ENCODE measurements around the gene RIPOR3.
A peak's percentile ranks its signal among the peaks of the same experiment; 100 is the strongest.
"Not testable (repeated sequence)": the region's sequence is repeated elsewhere in the genome, so short reads cannot be mapped to it uniquely, and the experiment has no call there.

The RIPOR3 gene

DNA sequence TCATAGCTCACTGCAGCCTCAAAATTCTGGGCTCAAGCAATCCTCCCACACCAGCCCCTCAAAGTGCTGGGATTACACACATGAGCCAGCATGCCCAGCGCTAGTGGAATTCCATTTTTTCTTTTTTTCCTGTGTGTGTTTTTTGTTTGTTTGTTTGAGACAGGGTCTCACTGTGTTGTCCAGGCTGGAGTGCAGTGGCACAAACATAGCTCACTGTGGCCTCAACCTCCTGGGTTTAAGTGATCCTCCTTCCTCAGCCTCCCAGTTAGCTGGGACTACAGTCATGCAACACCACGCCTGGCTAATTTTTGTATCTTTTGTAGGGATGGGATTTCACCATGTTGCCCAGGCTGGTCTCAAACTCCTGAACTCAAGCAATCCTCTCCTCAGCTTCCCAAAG is 26.0 kb upstream of the RIPOR3 start:
- Histone ChIP-seq H3K4me3 (ENCODE audit: insufficient read depth in 1 of 2, low read depth in 1 of 2, low read length in 2 of 2) (no peak overlapping the region), H3K23ac (ENCODE audit: low read length in 2 of 2) (no peak overlapping the region), H2BK15ac (ENCODE audit: low read depth, poor library complexity, severe bottlenecking) (no peak overlapping the region), H2BK12ac (ENCODE audit: low read length in 2 of 2) (no peak overlapping the region), H4K91ac (ENCODE audit: low read length) (no peak overlapping the region), H3K4me2 (ENCODE audit: low read length, poor library complexity, severe bottlenecking) (no peak overlapping the region), H3K79me1 (replicated peaks; ENCODE audit: low read length, poor library complexity, severe bottlenecking) (no peaks in the 10 kb centered on the region), H3K9me3 (ENCODE audit: control insufficient read depth, low read length) (no peaks in the 10 kb centered on the region), H2BK5ac (ENCODE audit: low read depth, low read length, poor library complexity, severe bottlenecking) (no peak overlapping the region), H4K8ac (ENCODE audit: low read length) (no peak overlapping the region), H2BK120ac (ENCODE audit: low read depth, low read length) (no peak overlapping the region), H3K27ac (ENCODE audit: low read length, poor library complexity, severe bottlenecking) (no peak overlapping the region), H3K18ac (ENCODE audit: low read depth in 1 of 2, low read length in 2 of 2) (no peak overlapping the region), H3K4me1 (ENCODE audit: control insufficient read depth, insufficient read depth, low read depth, low read length) (peaks cover 7% of the 10 kb centered on the region), H2AK5ac (ENCODE audit: low read length, severe bottlenecking) (no peak overlapping the region), H2AFZ (ENCODE audit: low read depth, low read length) (no peak overlapping the region), H3K9ac (ENCODE audit: low read length) (no peak overlapping the region), H3K14ac (ENCODE audit: low read length in 2 of 2) (no peak overlapping the region), H3K27me3 (ENCODE audit: control insufficient read depth in 1 of 2, insufficient read depth in 1 of 2, low read length in 2 of 2) (no peaks in the 10 kb centered on the region), H3K36me3 (ENCODE audit: control insufficient read depth in 1 of 2, insufficient read depth in 2 of 2, low read depth in 1 of 2, low read length in 2 of 2) (no peaks in the 10 kb centered on the region), H3K4ac (ENCODE audit: low read depth in 1 of 2, low read length in 2 of 2) (no peak overlapping the region)
- WGBS: 100% methylated on average over 1 of the region's 2 CpGs
- DNase-seq: no peak

GRCh38 chr20:50716518-50716917 is 25.2 kb upstream of the RIPOR3 start:
- Histone ChIP-seq H3K9ac (ENCODE audit: low read length) (no peak overlapping the region), H3K79me1 (replicated peaks; ENCODE audit: low read length, poor library complexity, severe bottlenecking) (no peaks in the 10 kb centered on the region), H3K27ac (ENCODE audit: low read length, poor library complexity, severe bottlenecking) (no peak overlapping the region), H3K9me3 (ENCODE audit: control insufficient read depth, low read length) (no peaks in the 10 kb centered on the region), H4K91ac (ENCODE audit: low read length) (no peak overlapping the region), H2BK12ac (ENCODE audit: low read length in 2 of 2) (no peak overlapping the region), H4K8ac (ENCODE audit: low read length) (no peak overlapping the region), H3K14ac (ENCODE audit: low read length in 2 of 2) (no peak overlapping the region), H3K4me2 (ENCODE audit: low read length, poor library complexity, severe bottlenecking) (no peak overlapping the region), H2BK15ac (ENCODE audit: low read depth, poor library complexity, severe bottlenecking) (no peak overlapping the region), H2BK5ac (ENCODE audit: low read depth, low read length, poor library complexity, severe bottlenecking) (no peak overlapping the region), H3K4ac (ENCODE audit: low read depth in 1 of 2, low read length in 2 of 2) (no peak overlapping the region), H2AFZ (ENCODE audit: low read depth, low read length) (no peak overlapping the region), H3K18ac (ENCODE audit: low read depth in 1 of 2, low read length in 2 of 2) (no peak overlapping the region), H3K27me3 (ENCODE audit: control insufficient read depth in 1 of 2, insufficient read depth in 1 of 2, low read length in 2 of 2) (no peaks in the 10 kb centered on the region), H2AK5ac (ENCODE audit: low read length, severe bottlenecking) (no peak overlapping the region), H3K23ac (ENCODE audit: low read length in 2 of 2) (no peak overlapping the region), H2BK120ac (ENCODE audit: low read depth, low read length) (no peak overlapping the region), H3K36me3 (ENCODE audit: control insufficient read depth in 1 of 2, insufficient read depth in 2 of 2, low read depth in 1 of 2, low read length in 2 of 2) (no peaks in the 10 kb centered on the region), H3K4me3 (ENCODE audit: insufficient read depth in 1 of 2, low read depth in 1 of 2, low read length in 2 of 2) (no peak overlapping the region), H3K4me1 (ENCODE audit: control insufficient read depth, insufficient read depth, low read depth, low read length) (peaks cover 2% of the 10 kb centered on the region)
- WGBS: no CpG with 5 or more reads among the region's 1 CpG
- no peak for DNase-seq

DNA sequence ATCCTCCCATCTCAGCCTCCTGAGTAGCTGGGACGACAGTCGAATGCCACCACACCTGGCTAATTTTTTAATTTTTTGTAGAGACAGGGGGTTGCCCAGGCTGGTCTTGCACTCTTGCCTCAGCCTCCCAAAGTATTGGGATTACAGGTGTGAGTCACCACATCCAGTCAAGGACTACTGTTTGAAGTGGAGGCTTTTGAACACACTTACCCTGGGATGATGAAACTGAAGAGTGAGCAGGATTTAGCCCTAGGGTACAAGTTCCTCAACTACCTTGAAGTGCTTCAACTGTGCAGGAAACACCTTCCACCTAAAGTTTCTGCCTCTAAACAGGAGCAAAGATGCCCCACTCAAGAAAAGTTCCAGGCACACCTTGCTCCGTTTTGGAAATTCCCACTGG is 24.4 kb upstream of the RIPOR3 start:
- H2BK12ac ChIP-seq (ENCODE audit: low read length in 2 of 2): peak overlapping the region in 1 of 2 experiments; percentile 40
- H3K27me3 ChIP-seq (ENCODE audit: control insufficient read depth in 1 of 2, insufficient read depth in 1 of 2, low read length in 2 of 2): no peaks in the 10 kb centered on the region
- WGBS: 89% methylated on average over 3 of the region's 3 CpGs
- no peak overlapping the region for H2AFZ ChIP-seq (ENCODE audit: low read depth, low read length)
- no peak overlapping the region for H4K8ac ChIP-seq (ENCODE audit: low read length)
- H2BK15ac ChIP-seq (ENCODE audit: low read depth, poor library complexity, severe bottlenecking): no peak overlapping the region
- no peaks in the 10 kb centered on the region for H3K36me3 ChIP-seq (ENCODE audit: control insufficient read depth in 1 of 2, insufficient read depth in 2 of 2, low read depth in 1 of 2, low read length in 2 of 2)
- H2BK120ac ChIP-seq (ENCODE audit: low read depth, low read length): no peak overlapping the region
- no peak overlapping the region for H3K23ac ChIP-seq (ENCODE audit: low read length in 2 of 2)
- no peak overlapping the region for H3K4me3 ChIP-seq (ENCODE audit: insufficient read depth in 1 of 2, low read depth in 1 of 2, low read length in 2 of 2)
- H3K9ac ChIP-seq (ENCODE audit: low read length): no peak overlapping the region
- no peak overlapping the region for H3K27ac ChIP-seq (ENCODE audit: low read length, poor library complexity, severe bottlenecking)
- no peak overlapping the region for H3K4ac ChIP-seq (ENCODE audit: low read depth in 1 of 2, low read length in 2 of 2)
- DNase-seq: no peak
- no peak overlapping the region for H3K14ac ChIP-seq (ENCODE audit: low read length in 2 of 2)
- H3K4me2 ChIP-seq (ENCODE audit: low read length, poor library complexity, severe bottlenecking): no peak overlapping the region
- H3K4me1 ChIP-seq (ENCODE audit: control insufficient read depth, insufficient read depth, low read depth, low read length): peaks cover 2% of the 10 kb centered on the region
- no peak overlapping the region for H2BK5ac ChIP-seq (ENCODE audit: low read depth, low read length, poor library complexity, severe bottlenecking)
- no peak overlapping the region for H4K91ac ChIP-seq (ENCODE audit: low read length)
- no peaks in the 10 kb centered on the region for H3K79me1 ChIP-seq (replicated peaks; ENCODE audit: low read length, poor library complexity, severe bottlenecking)
- no peaks in the 10 kb centered on the region for H3K9me3 ChIP-seq (ENCODE audit: control insufficient read depth, low read length)
- H2AK5ac ChIP-seq (ENCODE audit: low read length, severe bottlenecking): no peak overlapping the region
- no peak overlapping the region for H3K18ac ChIP-seq (ENCODE audit: low read depth in 1 of 2, low read length in 2 of 2)

GRCh38 chr20:50714426-50714825 is 23.1 kb upstream of the RIPOR3 start:
- not testable (repeated sequence) for H3K18ac ChIP-seq (ENCODE audit: low read depth in 1 of 2, low read length in 2 of 2); H3K4me1 ChIP-seq (ENCODE audit: control insufficient read depth, insufficient read depth, low read depth, low read length); H3K23ac ChIP-seq (ENCODE audit: low read length in 2 of 2); H2BK120ac ChIP-seq (ENCODE audit: low read depth, low read length); H2AFZ ChIP-seq (ENCODE audit: low read depth, low read length); H3K9me3 ChIP-seq (ENCODE audit: control insufficient read depth, low read length); H2BK5ac ChIP-seq (ENCODE audit: low read depth, low read length, poor library complexity, severe bottlenecking); H2BK15ac ChIP-seq (ENCODE audit: low read depth, poor library complexity, severe bottlenecking); H2BK12ac ChIP-seq (ENCODE audit: low read length in 2 of 2); H4K8ac ChIP-seq (ENCODE audit: low read length); H3K4ac ChIP-seq (ENCODE audit: low read depth in 1 of 2, low read length in 2 of 2); H3K79me1 ChIP-seq (replicated peaks; ENCODE audit: low read length, poor library complexity, severe bottlenecking); DNase-seq; H3K36me3 ChIP-seq (ENCODE audit: control insufficient read depth in 1 of 2, insufficient read depth in 2 of 2, low read depth in 1 of 2, low read length in 2 of 2); H3K14ac ChIP-seq (ENCODE audit: low read length in 2 of 2); H3K9ac ChIP-seq (ENCODE audit: low read length); H4K91ac ChIP-seq (ENCODE audit: low read length); H3K4me2 ChIP-seq (ENCODE audit: low read length, poor library complexity, severe bottlenecking); H3K27me3 ChIP-seq (ENCODE audit: control insufficient read depth in 1 of 2, insufficient read depth in 1 of 2, low read length in 2 of 2); H2AK5ac ChIP-seq (ENCODE audit: low read length, severe bottlenecking); H3K27ac ChIP-seq (ENCODE audit: low read length, poor library complexity, severe bottlenecking); H3K4me3 ChIP-seq (ENCODE audit: insufficient read depth in 1 of 2, low read depth in 1 of 2, low read length in 2 of 2)
- 95% methylated on average over 10 of the region's 12 CpGs for WGBS

All from mesenchymal stem cell (in vitro differentiated cells and primary cell).